Measurements from ENCODE around the gene MRTFA. TPM values are rescaled to one million over a fixed set of nuclear protein-coding genes. Genes with fewer than 3 reads are reported as not detected.
"Not testable (repeated sequence)": the region's sequence is repeated elsewhere in the genome, so short reads cannot be mapped to it uniquely, and the experiment has no call there.

The MRTFA gene
- total RNA-seq, 1 donor from 2014 or later = 12.8 TPM

GRCh38 chr22:40502919-40503318 is 133.6 kb downstream of the MRTFA start:
- no peak for ATAC-seq
- DNase-seq (ENCODE audit: low spot score) = no peak

GRCh38 chr22:40500465-40500786 is 136.1 kb downstream of the MRTFA start:
- not testable (repeated sequence) for ATAC-seq; DNase-seq (ENCODE audit: low spot score)

GRCh38 chr22:40499209-40499623 is 137.3 kb downstream of the MRTFA start:
- no peak for DNase-seq (ENCODE audit: low spot score)
- peak; percentile 82 for ATAC-seq

- peak; percentile 90 for ATAC-seq
- no peak for DNase-seq (ENCODE audit: low spot score)
Observed at GRCh38 chr22:40498420-40499208, 137.9 kb downstream of the MRTFA start.

GRCh38 chr22:40493441-40493840 is 143.1 kb downstream of the MRTFA start:
- no peak for DNase-seq (ENCODE audit: low spot score)
- no peak for ATAC-seq

GRCh38 chr22:40491990-40492631 is 144.4 kb downstream of the MRTFA start:
- DNase-seq (ENCODE audit: low spot score) = no peak

GRCh38 chr22:40487663-40488249 is 148.8 kb downstream of the MRTFA start:
- peak; percentile 84 for ATAC-seq
- no peak for DNase-seq (ENCODE audit: low spot score)

More at GRCh38 chr22:40491990-40492631, 144.4 kb downstream of the MRTFA start:
- peak; percentile 61 for ATAC-seq

GRCh38 chr22:40486962-40487602 is 149.4 kb downstream of the MRTFA start:
- ATAC-seq (no peak), DNase-seq (ENCODE audit: low spot score) (no peak)

GRCh38 chr22:40485813-40486667 is 150.5 kb downstream of the MRTFA start:
- peak; percentile 44 for ATAC-seq
- no peak for DNase-seq (ENCODE audit: low spot score)

GRCh38 chr22:40484906-40485669 is 151.4 kb downstream of the MRTFA start:
- DNase-seq (ENCODE audit: low spot score) (no peak), ATAC-seq (no peak)

- DNase-seq (ENCODE audit: low spot score) = no peak
- no peak for ATAC-seq
Observed at GRCh38 chr22:40482886-40483285, 153.6 kb downstream of the MRTFA start.

- ATAC-seq (no peak), DNase-seq (ENCODE audit: low spot score) (no peak)
Observed at GRCh38 chr22:40482391-40482790, 154.1 kb downstream of the MRTFA start.

- no peak for DNase-seq (ENCODE audit: low spot score)
- ATAC-seq = peak; percentile 34
Observed at GRCh38 chr22:40480996-40481395, 155.5 kb downstream of the MRTFA start.

- ATAC-seq = no peak
- DNase-seq (ENCODE audit: low spot score) = no peak
Observed at GRCh38 chr22:40479887-40480538, 156.5 kb downstream of the MRTFA start.

- DNase-seq (ENCODE audit: low spot score) (no peak), ATAC-seq (no peak)
Observed at GRCh38 chr22:40479126-40479800, 157.3 kb downstream of the MRTFA start.

- ATAC-seq = no peak
- DNase-seq (ENCODE audit: low spot score) = no peak
Observed at GRCh38 chr22:40478338-40479125, 158.0 kb downstream of the MRTFA start.

GRCh38 chr22:40477683-40478337 is 158.7 kb downstream of the MRTFA start:
- ATAC-seq (no peak), DNase-seq (ENCODE audit: low spot score) (no peak)

Measured in left lobe of liver (tissue), 2 donors.